ENCODE results near the gene CCDC12. TPM values are rescaled to one million over a fixed set of nuclear protein-coding genes. Genes with fewer than 3 reads are reported as not detected.

CCDC12 gene
- total and polyA plus RNA-seq, 4 donors, result 14.0 to 55.8 (median 42.8) TPM

DNA sequence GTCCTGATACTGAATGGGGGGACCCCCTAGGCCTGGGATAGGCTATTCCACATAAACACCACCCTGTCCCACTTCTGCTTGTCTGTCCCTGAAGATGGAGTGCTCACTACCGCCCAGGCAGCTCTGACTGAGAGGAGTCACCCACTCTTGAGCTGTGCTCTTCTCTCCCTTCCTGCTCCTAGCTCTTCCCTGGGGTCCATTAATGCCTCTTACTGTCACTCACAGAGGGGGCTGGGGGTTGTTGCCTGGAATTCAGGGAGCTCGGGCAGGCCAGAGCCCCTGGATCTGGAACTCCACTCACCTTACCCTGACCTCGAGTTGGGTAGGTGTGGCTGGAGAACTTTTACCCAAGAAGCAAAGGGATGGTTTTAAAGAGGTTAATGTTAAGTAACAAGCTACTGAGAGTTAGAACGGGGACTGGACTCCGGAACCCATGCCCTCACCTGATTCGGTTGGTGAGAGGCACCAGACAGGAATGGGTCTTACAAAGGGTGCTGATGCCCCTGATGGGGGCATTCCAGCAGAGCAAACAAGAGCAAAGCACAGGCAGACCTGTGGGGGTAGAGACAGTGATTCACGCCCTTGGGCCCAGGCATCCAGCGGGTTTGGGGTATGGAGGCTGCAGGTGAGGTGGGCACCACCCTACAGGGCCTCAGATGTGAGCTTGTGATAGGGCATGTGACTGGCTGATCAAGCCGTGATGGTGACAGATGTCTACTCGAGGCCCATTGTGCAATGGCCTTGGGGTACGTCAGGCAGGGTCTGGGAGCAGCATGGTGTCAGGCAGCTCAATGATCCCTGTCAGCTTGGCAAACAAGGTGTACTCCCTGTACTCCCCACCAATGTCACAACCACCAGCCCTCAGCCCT lies 8.3 kb upstream of the CCDC12 start:
- no peak overlapping the region for H3K4me3 ChIP-seq (ENCODE audit: low read depth, low read length)
- no peak for DNase-seq (ENCODE audit: low read depth in 4 of 6, low spot score in 6 of 6)
- peaks cover 12% of the 10 kb centered on the region for H3K36me3 ChIP-seq (ENCODE audit: control insufficient read depth, insufficient read depth, low read length)
- no peaks in the 10 kb centered on the region for H3K27me3 ChIP-seq (ENCODE audit: control insufficient read depth, insufficient read depth, low read length)
- H3K4me1 ChIP-seq (ENCODE audit: control insufficient read depth, insufficient read depth, low read length), result peaks cover 19% of the 10 kb centered on the region
- H3K27ac ChIP-seq (ENCODE audit: low read depth, low read length), result no peak overlapping the region
- WGBS (ENCODE audit: insufficient coverage), result 90% methylated on average over 9 of the region's 11 CpGs
- no peaks in the 10 kb centered on the region for H3K9me3 ChIP-seq (ENCODE audit: control insufficient read depth, insufficient read depth, low read length)

DNA sequence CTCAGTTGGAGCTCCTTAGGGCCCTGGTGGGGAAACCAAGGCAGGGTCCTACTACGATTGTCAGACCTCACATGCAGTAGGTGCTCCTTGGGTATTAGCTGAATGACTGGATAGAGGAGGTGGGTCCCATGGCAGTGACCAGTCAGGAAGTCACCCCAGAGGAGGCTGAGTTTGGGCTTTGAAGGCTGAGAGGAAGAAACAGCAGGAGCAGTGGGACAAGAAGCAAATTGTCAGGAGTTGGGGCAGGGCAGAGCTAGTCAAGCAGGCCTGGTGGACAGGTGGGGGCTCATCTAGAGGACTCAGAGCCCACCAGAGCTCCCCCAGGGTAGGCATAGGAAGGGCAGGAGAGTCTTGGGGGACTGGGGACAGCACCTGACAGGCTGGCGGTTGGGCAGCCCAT lies 6.0 kb upstream of the CCDC12 start:
- H3K9me3 ChIP-seq (ENCODE audit: control insufficient read depth, insufficient read depth, low read length), result no peaks in the 10 kb centered on the region
- H3K27ac ChIP-seq (ENCODE audit: low read depth, low read length), result no peak overlapping the region
- DNase-seq (ENCODE audit: low read depth in 4 of 6, low spot score in 6 of 6), result no peak
- H3K4me1 ChIP-seq (ENCODE audit: control insufficient read depth, insufficient read depth, low read length), result peaks cover 21% of the 10 kb centered on the region
- WGBS (ENCODE audit: insufficient coverage), result 81% methylated on average over 2 of the region's 2 CpGs
- H3K27me3 ChIP-seq (ENCODE audit: control insufficient read depth, insufficient read depth, low read length), result no peaks in the 10 kb centered on the region
- no peak overlapping the region for H3K4me3 ChIP-seq (ENCODE audit: low read depth, low read length)
- H3K36me3 ChIP-seq (ENCODE audit: control insufficient read depth, insufficient read depth, low read length), result no peaks in the 10 kb centered on the region

DNA sequence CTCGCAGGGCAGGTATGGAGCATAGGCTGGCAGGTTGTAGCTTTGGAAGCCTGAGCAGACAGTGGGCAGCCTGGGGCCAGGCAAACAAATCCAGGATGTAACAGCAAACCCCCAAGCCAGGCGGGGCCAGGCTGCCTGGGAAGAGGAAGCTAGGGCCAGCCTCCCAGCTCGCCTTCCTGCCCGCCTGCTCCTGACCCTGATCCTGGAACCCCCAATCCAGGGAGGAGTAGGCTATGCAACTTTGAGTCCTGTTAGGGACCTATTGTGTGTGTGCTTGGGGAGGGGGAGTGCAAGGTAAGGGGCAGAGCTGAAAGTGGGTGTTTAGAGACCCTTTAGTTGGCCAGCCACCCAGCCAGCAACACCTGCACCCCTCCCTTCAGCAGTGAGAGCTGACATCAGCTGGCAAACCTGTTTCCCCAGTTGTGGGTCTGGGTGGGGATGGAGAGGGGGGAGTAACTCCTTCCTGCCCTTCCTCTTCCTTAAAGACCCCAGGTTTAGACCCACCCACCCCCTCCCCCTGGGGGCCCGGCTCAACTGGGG lies 5.5 kb upstream of the CCDC12 start:
- 48% methylated on average over 5 of the region's 5 CpGs for WGBS (ENCODE audit: insufficient coverage)
- H3K4me1 ChIP-seq (ENCODE audit: control insufficient read depth, insufficient read depth, low read length), result peaks cover 25% of the 10 kb centered on the region
- no peaks in the 10 kb centered on the region for H3K9me3 ChIP-seq (ENCODE audit: control insufficient read depth, insufficient read depth, low read length)
- H3K27me3 ChIP-seq (ENCODE audit: control insufficient read depth, insufficient read depth, low read length), result no peaks in the 10 kb centered on the region
- H3K27ac ChIP-seq (ENCODE audit: low read depth, low read length), result no peak overlapping the region
- H3K4me3 ChIP-seq (ENCODE audit: low read depth, low read length), result no peak overlapping the region
- no peak for DNase-seq (ENCODE audit: low read depth in 4 of 6, low spot score in 6 of 6)
- H3K36me3 ChIP-seq (ENCODE audit: control insufficient read depth, insufficient read depth, low read length), result no peaks in the 10 kb centered on the region

DNA sequence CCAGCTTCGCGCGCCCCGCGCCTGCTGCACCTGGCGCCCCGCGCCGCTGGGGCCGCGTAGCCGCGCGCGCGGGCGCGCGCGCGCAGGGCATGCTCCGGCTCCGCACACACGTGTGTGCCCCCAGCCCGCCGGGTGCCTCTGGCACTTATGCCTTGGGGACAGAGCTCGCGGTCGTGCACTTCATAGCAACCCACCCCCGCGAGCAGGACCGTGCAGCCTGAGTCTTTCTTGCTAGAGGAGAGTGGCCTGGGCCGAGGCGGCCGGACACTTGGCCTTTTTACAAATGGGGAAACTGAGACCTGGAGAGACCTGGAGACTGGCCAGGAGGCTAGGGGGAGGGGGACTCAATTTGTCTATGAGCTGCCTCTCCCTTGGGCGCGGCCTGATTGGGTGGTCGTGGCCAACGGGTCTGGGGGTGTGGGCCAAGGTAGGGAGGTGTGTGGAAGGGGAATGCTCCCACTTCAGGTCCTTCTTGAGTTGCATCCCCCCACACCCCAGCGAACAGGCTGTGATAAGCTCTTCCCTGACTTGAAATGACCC lies 3.5 kb upstream of the CCDC12 start:
- under 1% methylated on average over 34 of the region's 40 CpGs for WGBS (ENCODE audit: insufficient coverage)
- H3K36me3 ChIP-seq (ENCODE audit: control insufficient read depth, insufficient read depth, low read length), result no peaks in the 10 kb centered on the region
- H3K9me3 ChIP-seq (ENCODE audit: control insufficient read depth, insufficient read depth, low read length), result no peaks in the 10 kb centered on the region
- peak overlapping the region; percentile 47 for H3K4me3 ChIP-seq (ENCODE audit: low read depth, low read length)
- peaks cover 36% of the 10 kb centered on the region for H3K4me1 ChIP-seq (ENCODE audit: control insufficient read depth, insufficient read depth, low read length)
- peak in 1 of 6 donors; percentile 26 for DNase-seq (ENCODE audit: low read depth in 4 of 6, low spot score in 6 of 6)
- H3K27me3 ChIP-seq (ENCODE audit: control insufficient read depth, insufficient read depth, low read length), result no peaks in the 10 kb centered on the region
- no peak overlapping the region for H3K27ac ChIP-seq (ENCODE audit: low read depth, low read length)

DNA sequence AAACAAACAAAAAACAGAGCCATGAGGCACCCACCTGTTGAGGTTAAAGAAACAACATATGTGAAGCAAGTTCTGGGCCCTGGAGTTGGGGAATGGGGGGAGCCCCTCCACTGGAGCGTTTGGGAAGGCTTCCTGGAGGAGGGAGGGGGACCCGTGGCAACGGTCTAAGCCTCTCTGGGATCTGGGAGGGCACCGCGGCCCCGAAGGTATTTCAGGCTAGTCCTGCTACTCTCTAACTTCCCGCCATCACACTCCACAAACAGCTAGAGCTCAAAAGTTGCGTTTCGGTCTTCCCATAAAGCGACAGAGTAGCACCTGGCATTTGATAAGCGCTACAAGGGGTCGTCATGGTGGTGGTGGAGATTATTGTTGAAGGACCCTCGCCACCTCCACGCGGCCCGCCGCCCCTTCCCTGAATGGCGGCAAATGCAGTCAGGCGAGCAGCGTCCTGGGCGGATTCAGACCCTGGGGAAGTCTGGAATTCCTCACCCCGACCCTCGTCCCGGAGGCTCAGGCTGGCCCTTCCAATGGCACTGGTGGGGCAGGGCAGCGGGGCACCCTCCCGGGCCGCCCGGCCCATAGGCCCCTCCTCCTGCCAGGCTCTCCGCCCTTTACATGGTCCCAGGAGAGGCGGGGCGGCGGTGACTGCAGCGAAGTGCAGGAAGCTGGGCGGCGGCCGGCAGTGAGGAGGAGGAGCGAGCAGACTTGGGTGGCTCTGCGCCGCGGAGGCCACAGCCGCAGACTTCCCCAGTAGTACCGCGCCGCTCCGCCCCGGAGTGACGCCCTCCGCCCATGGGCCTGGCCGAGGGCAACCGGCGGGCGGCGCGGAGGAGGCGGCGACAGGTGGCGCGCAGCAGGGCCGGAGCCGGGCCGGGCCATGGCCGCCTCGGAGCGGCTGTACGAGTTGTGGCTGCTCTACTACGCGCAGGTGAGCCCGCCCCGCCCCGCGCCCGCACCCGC lies 2.7 kb upstream of the CCDC12 start, which contains the start of gene NBEAL2:
Gene NBEAL2, plus strand, starts transcription at position 682 of the 960 bp plus-strand sequence. Its CDS starts 196 bp downstream, at position 878.
- Histone ChIP-seq H3K27ac (ENCODE audit: low read depth, low read length) (peak within 1 kb of the TSS; percentile 47), H3K4me1 (ENCODE audit: control insufficient read depth, insufficient read depth, low read length) (peaks cover 38% of the 10 kb centered on the region)
- WGBS (ENCODE audit: insufficient coverage), result under 1% methylated on average over 64 of the region's 73 CpGs

DNA sequence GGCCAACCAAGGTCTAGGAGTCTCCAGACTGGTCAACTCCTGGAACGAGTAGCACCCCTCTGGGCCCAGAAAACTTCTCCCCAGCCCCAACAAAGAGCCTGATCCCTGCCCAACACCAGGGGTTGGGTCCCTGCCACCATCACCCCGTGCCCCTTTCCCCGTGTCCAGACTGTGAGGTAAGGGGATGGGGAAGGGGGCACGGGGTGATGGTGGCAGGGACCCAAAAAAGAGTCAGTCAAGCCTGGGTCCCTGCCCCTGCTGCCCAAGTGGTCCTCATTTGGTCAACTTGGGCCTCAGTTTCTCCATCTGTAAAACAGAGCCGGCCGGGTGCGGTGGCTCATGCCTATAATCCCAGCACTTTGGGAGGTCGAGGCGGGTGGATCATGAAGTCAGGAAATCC lies 1.8 kb upstream of the CCDC12 start:
- H3K27me3 ChIP-seq (ENCODE audit: control insufficient read depth, insufficient read depth, low read length), result no peaks in the 10 kb centered on the region
- H3K27ac ChIP-seq (ENCODE audit: low read depth, low read length), result no peak overlapping the region
- no peaks in the 10 kb centered on the region for H3K9me3 ChIP-seq (ENCODE audit: control insufficient read depth, insufficient read depth, low read length)
- H3K4me1 ChIP-seq (ENCODE audit: control insufficient read depth, insufficient read depth, low read length), result peaks cover 38% of the 10 kb centered on the region
- no peak for DNase-seq (ENCODE audit: low read depth in 4 of 6, low spot score in 6 of 6)
- 92% methylated on average over 9 of the region's 9 CpGs for WGBS (ENCODE audit: insufficient coverage)
- H3K4me3 ChIP-seq (ENCODE audit: low read depth, low read length), result no peak overlapping the region
- no peaks in the 10 kb centered on the region for H3K36me3 ChIP-seq (ENCODE audit: control insufficient read depth, insufficient read depth, low read length)

More for the DNA sequence above, 2.7 kb upstream of the CCDC12 start, which contains the start of gene NBEAL2:
- no peaks in the 10 kb centered on the region for H3K9me3 ChIP-seq (ENCODE audit: control insufficient read depth, insufficient read depth, low read length)
- H3K4me3 ChIP-seq (ENCODE audit: low read depth, low read length), result peak within 1 kb of the TSS; percentile 79
- H3K36me3 ChIP-seq (ENCODE audit: control insufficient read depth, insufficient read depth, low read length), result no peaks in the 10 kb centered on the region
- peak in 4 of 6 donors; percentile 26 to 91 (median 70) for DNase-seq (ENCODE audit: low read depth in 4 of 6, low spot score in 6 of 6)
- H3K27me3 ChIP-seq (ENCODE audit: control insufficient read depth, insufficient read depth, low read length), result no peaks in the 10 kb centered on the region

DNA sequence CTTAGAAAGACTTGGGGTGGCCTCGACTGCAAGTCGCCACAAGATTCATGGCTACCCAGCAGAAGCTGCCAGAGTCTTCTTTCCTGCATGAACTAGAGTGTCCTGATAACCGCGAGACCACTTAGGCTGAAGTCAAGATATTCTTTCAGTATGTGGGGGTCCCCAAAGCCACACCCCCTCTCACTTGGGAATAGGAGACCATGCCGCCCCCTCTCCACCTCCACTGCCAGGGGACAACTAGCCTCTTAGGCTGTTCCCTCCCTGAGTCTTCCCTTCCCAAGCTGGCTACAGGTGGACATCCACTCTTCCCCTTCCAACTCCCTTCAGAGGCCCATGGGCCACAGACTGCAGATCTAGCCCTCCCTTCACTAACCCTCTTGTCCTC lies 1.3 kb upstream of the CCDC12 start:
- Histone ChIP-seq H3K27ac (ENCODE audit: low read depth, low read length) (no peak overlapping the region), H3K9me3 (ENCODE audit: control insufficient read depth, insufficient read depth, low read length) (no peaks in the 10 kb centered on the region), H3K4me3 (ENCODE audit: low read depth, low read length) (no peak overlapping the region), H3K27me3 (ENCODE audit: control insufficient read depth, insufficient read depth, low read length) (no peaks in the 10 kb centered on the region), H3K36me3 (ENCODE audit: control insufficient read depth, insufficient read depth, low read length) (no peaks in the 10 kb centered on the region), H3K4me1 (ENCODE audit: control insufficient read depth, insufficient read depth, low read length) (peaks cover 38% of the 10 kb centered on the region)
- WGBS (ENCODE audit: insufficient coverage), result 94% methylated on average over 3 of the region's 5 CpGs
- no peak for DNase-seq (ENCODE audit: low read depth in 4 of 6, low spot score in 6 of 6)

DNA sequence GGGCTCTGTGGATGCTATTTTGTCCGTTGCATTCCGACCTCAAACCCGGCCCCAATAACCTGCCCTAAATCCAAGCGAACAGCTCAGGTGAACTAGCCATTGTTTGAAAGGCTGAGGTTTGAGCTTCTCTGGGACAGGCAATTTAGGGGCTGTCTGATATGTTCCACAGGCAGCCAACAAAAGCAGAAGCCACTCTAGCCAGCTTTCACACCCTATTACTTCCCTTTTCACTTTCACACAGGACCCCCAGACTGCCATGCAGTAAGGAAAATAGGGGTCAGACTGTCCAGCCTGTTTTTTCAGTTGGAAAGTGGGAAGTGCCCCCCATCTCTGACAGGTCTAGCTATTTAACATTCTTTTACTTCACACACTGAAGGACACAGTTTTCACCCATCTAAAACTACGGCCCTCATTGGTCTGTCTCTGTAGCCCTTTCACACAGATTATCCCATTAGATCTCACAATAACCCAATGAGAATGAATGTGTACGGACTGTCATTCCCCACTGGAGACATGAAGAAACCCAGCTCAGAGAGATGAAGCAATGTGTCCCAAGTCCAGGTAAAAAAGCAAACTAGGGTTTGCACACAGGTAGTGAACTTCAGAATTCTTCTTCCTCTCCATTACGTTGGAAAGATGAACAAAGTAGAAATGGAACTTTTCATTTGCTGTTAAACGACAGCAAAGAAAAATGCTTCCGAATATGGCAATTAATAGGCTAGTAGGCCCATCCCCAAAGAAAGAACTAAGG lies 1.9 kb downstream of the CCDC12 start:
- Histone ChIP-seq H3K4me3 (ENCODE audit: low read depth, low read length) (no peak overlapping the region), H3K27me3 (ENCODE audit: control insufficient read depth, insufficient read depth, low read length) (no peaks in the 10 kb centered on the region), H3K4me1 (ENCODE audit: control insufficient read depth, insufficient read depth, low read length) (peaks cover 38% of the 10 kb centered on the region), H3K36me3 (ENCODE audit: control insufficient read depth, insufficient read depth, low read length) (no peaks in the 10 kb centered on the region), H3K27ac (ENCODE audit: low read depth, low read length) (no peak overlapping the region), H3K9me3 (ENCODE audit: control insufficient read depth, insufficient read depth, low read length) (no peaks in the 10 kb centered on the region)
- 94% methylated on average over 6 of the region's 9 CpGs for WGBS (ENCODE audit: insufficient coverage)
- no peak for DNase-seq (ENCODE audit: low read depth in 4 of 6, low spot score in 6 of 6)
